ENCODE results near the gene U2AF2. TPM values are rescaled to one million over a fixed set of nuclear protein-coding genes. Genes with fewer than 3 reads are reported as not detected.

Gene U2AF2
- polyA plus RNA-seq, 1 of the 3 experiments (the other 2 are of a cell fraction), result 321 TPM

DNA sequence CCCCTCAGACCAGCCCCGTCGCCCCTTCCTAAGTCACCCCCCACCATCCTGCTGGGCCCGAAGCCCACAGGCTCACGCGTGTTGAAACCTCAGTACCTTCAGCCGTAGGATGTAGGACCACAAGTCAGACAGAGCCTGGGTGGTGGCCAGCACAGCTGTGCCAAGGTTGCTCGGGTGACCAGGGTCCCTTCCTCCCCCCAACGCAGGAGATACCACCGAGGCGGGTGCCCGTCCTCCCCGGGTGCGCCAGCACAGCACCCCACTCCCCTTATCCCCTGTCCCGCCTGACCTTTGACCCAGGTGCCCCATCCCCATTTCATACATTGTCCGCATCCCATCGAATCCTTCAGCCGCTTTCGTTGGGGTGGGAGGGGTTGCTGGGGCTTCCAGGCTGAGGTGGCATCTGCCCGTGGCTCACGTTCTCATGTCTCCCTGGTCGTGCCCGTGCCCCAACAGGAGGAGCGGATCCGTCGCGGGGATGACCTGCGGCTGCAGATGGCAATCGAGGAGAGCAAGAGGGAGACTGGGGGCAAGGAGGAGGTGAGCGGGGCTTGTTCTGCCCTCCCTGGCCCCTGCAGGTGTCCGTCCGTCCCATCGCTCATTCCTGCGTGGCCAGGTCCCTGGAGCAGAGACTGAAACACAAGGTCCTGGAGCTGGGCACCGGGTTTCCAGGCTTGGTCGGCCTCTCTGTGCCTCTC is 34.7 kb downstream of the U2AF2 start:
- Histone ChIP-seq H3K9me2 (no peaks in the 10 kb centered on the region), H3K27me3 (ENCODE audit: insufficient read depth) (no peaks in the 10 kb centered on the region), H3K27ac (ENCODE audit: low read depth in 2 of 2, low read length in 1 of 2) (no peak overlapping the region), H3K4me1 (ENCODE audit: control insufficient read depth in 1 of 2, insufficient read depth in 2 of 2, low read depth in 1 of 2, low read length in 1 of 2) (no peaks in the 10 kb centered on the region), H3K4me2 (no peak overlapping the region), H3F3A (replicated peaks; ENCODE audit: insufficient read depth) (no peaks in the 10 kb centered on the region), H3K9ac (no peak overlapping the region), H3K36me3 (replicated peaks in 1 of 2; ENCODE audit: control insufficient read depth in 1 of 2, insufficient read depth in 2 of 2, low read length in 1 of 2) (peaks cover 0 to 65% of the 10 kb centered on the region in 2 experiments), H3K79me2 (ENCODE audit: insufficient read depth) (peaks cover 18% of the 10 kb centered on the region; the same call in 1 of the 2 replicates), H2AFZ (ENCODE audit: low read depth) (no peak overlapping the region), H3K9me3 (no peaks in the 10 kb centered on the region), H3K4me3 (ENCODE audit: low read depth in 2 of 2, low read length in 1 of 2) (no peak overlapping the region), H4K20me1 (ENCODE audit: insufficient read depth) (peaks cover 35% of the 10 kb centered on the region)
- CTCF ChIA-PET, result no interaction called here
- POLR2A ChIA-PET, result no interaction called here
- DNase-seq, result no peak
- TF ChIP-seq JUND (IDR thresholded peaks at IDR 0.05), result no peak
- no peak for TF ChIP-seq USF2 (IDR thresholded peaks at IDR 0.05; ENCODE audit: borderline replicate concordance, low read depth, low read length)
- TF ChIP-seq SMC3 (IDR thresholded peaks at IDR 0.05; ENCODE audit: low read depth, low read length), result no peak
- no peak for TF ChIP-seq TAF1 (IDR thresholded peaks at IDR 0.05; ENCODE audit: borderline replicate concordance, low read depth, low read length)
- no peak for TF ChIP-seq FOSL2 (IDR thresholded peaks at IDR 0.05; ENCODE audit: borderline replicate concordance, low read depth)
- no peak for TF ChIP-seq FOXJ3 (CRISPR knock-in tag; IDR thresholded peaks at IDR 0.05)
- no peak for TF ChIP-seq TEAD4 (IDR thresholded peaks at IDR 0.05; ENCODE audit: borderline replicate concordance, insufficient read depth)
- 95% methylated on average over 34 of the region's 35 CpGs for WGBS (ENCODE audit: low lambda C conversion rate)

DNA sequence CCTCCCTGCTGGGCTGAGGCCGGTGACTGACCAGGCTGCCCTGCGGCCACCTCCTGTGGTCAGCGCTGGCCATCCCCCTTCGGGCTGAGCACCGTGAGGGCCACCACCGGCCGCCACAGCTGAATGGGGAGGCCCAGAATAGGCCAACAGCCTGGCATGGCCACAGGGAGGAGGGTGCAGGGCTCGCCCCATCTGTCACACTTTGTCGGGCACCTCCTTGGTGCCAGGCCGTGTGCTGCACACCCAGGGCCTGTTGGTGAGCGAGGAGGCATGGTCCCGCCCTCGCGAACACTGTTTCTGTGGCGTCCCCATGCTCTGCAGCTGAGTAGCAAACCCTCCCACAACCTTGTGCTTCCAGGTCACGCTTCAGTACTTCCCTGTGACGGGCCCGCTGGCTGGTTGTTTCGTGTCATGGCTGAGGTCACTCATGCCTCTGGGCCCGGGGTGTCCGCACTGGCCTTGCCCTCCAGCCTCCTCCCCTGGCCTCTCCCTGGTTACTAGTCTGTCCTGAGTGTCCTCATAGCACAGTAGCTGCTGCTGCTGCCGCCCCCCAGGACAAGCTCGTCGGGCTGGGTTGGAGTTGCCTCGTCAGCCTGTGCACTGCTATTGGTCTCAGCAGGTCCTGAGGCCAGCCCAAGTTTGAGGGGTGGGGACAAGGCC is 35.4 kb downstream of the U2AF2 start:
- no peak overlapping the region for H3K27ac ChIP-seq (ENCODE audit: low read depth in 2 of 2, low read length in 1 of 2)
- H3F3A ChIP-seq (replicated peaks; ENCODE audit: insufficient read depth), result no peaks in the 10 kb centered on the region
- DNase-seq, result no peak
- no peak overlapping the region for H3K9ac ChIP-seq
- H3K4me3 ChIP-seq (ENCODE audit: low read depth in 2 of 2, low read length in 1 of 2), result no peak overlapping the region
- H3K79me2 ChIP-seq (ENCODE audit: insufficient read depth), result peaks cover 14% of the 10 kb centered on the region; the same call in 1 of the 2 replicates
- no peaks in the 10 kb centered on the region for H3K4me1 ChIP-seq (ENCODE audit: control insufficient read depth in 1 of 2, insufficient read depth in 2 of 2, low read depth in 1 of 2, low read length in 1 of 2)
- H2AFZ ChIP-seq (ENCODE audit: low read depth), result no peak overlapping the region
- H3K9me3 ChIP-seq, result no peaks in the 10 kb centered on the region
- no peaks in the 10 kb centered on the region for H3K27me3 ChIP-seq (ENCODE audit: insufficient read depth)
- peaks cover 0 to 65% of the 10 kb centered on the region in 2 experiments for H3K36me3 ChIP-seq (replicated peaks in 1 of 2; ENCODE audit: control insufficient read depth in 1 of 2, insufficient read depth in 2 of 2, low read length in 1 of 2)
- H3K4me2 ChIP-seq, result no peak overlapping the region
- CTCF ChIA-PET, result no interaction called here
- H3K9me2 ChIP-seq, result no peaks in the 10 kb centered on the region
- H4K20me1 ChIP-seq (ENCODE audit: insufficient read depth), result peaks cover 29% of the 10 kb centered on the region
- POLR2A ChIA-PET, result no interaction called here
- TF ChIP-seq IRF3 (IDR thresholded peaks at IDR 0.05; ENCODE audit: low read depth, low read length) (no peak), ELF1 (IDR thresholded peaks at IDR 0.05) (no peak), EP300 (IDR thresholded peaks at IDR 0.05; ENCODE audit: borderline replicate concordance in 1 of 2, low read depth in 1 of 2, low read length in 1 of 2) (no peak), MEF2A (IDR thresholded peaks at IDR 0.05; ENCODE audit: borderline replicate concordance, low read depth) (no peak), NRF1 (IDR thresholded peaks at IDR 0.05; ENCODE audit: low read depth, low read length) (no peak)
- WGBS (ENCODE audit: low lambda C conversion rate), result 100% methylated on average over 2 of the region's 25 CpGs
